A204.1 (cell line): ENCODE results near the gene CCNG2.

ENCODE experiments used
- FAIRE-seq: peaks from 2 replicates; lab custom pipeline; 2012; peaks lifted over from hg19 to GRCh38; lab: Jason Lieb, UNC

Gene CCNG2

GRCh38 chr4:77178560-77178959, 21.6 kb downstream of the CCNG2 start:
- FAIRE-seq = no peak

GRCh38 chr4:77179519-77179918, 22.5 kb downstream of the CCNG2 start:
- no peak for FAIRE-seq

GRCh38 chr4:77181720-77182119, 24.7 kb downstream of the CCNG2 start:
- no peak for FAIRE-seq

GRCh38 chr4:77183777-77184420, 26.9 kb downstream of the CCNG2 start:
- FAIRE-seq = no peak

- no peak for FAIRE-seq
Observed at GRCh38 chr4:77184974-77185373, 28.0 kb downstream of the CCNG2 start.

GRCh38 chr4:77185686-77186085, 28.7 kb downstream of the CCNG2 start:
- FAIRE-seq = no peak

- no peak for FAIRE-seq
Observed at GRCh38 chr4:77187322-77187721, 30.3 kb downstream of the CCNG2 start.

GRCh38 chr4:77188498-77189220, 31.7 kb downstream of the CCNG2 start:
- FAIRE-seq = no peak

- FAIRE-seq = no peak
Observed at GRCh38 chr4:77189412-77189811, 32.4 kb downstream of the CCNG2 start.

- no peak for FAIRE-seq
Observed at GRCh38 chr4:77190053-77190452, 33.0 kb downstream of the CCNG2 start.

GRCh38 chr4:77193046-77193445, 36.0 kb downstream of the CCNG2 start:
- FAIRE-seq = no peak

- no peak for FAIRE-seq
Observed at GRCh38 chr4:77193511-77194102, 36.6 kb downstream of the CCNG2 start.

- no peak for FAIRE-seq
Observed at GRCh38 chr4:77194366-77194765, 37.4 kb downstream of the CCNG2 start.

GRCh38 chr4:77194989-77195388, 38.0 kb downstream of the CCNG2 start:
- FAIRE-seq = no peak

- FAIRE-seq = no peak
Observed at GRCh38 chr4:77196866-77197265, 39.9 kb downstream of the CCNG2 start.

GRCh38 chr4:77197361-77197760, 40.4 kb downstream of the CCNG2 start:
- FAIRE-seq = no peak

GRCh38 chr4:77197831-77198230, 40.8 kb downstream of the CCNG2 start:
- FAIRE-seq = no peak

- FAIRE-seq = no peak
Observed at GRCh38 chr4:77199276-77199675, 42.3 kb downstream of the CCNG2 start.

GRCh38 chr4:77199701-77200100, 42.7 kb downstream of the CCNG2 start:
- no peak for FAIRE-seq

GRCh38 chr4:77201343-77201742, 44.3 kb downstream of the CCNG2 start:
- FAIRE-seq = no peak

- FAIRE-seq = no peak
Observed at GRCh38 chr4:77201857-77202256, 44.9 kb downstream of the CCNG2 start.

GRCh38 chr4:77202491-77202890, 45.5 kb downstream of the CCNG2 start:
- no peak for FAIRE-seq

- peak; percentile 83 for FAIRE-seq
Observed at GRCh38 chr4:77203380-77204197, 46.6 kb downstream of the CCNG2 start.
